GM19397 (cell line): ENCODE results near the gene CCNK.

Experiments
- ATAC-seq: cut with Tn5 transposase; IDR thresholded peaks from one replicate; pipeline ENCODE4 v1.9.1; 2021; ENCODE audit warnings: mild to moderate bottlenecking, moderate library complexity; ENCODE audit not compliant: unreplicated experiment

Gene CCNK

GRCh38 chr14:99532310-99532709 lies 51.1 kb downstream of the CCNK start:
- ATAC-seq, result no peak

DNA sequence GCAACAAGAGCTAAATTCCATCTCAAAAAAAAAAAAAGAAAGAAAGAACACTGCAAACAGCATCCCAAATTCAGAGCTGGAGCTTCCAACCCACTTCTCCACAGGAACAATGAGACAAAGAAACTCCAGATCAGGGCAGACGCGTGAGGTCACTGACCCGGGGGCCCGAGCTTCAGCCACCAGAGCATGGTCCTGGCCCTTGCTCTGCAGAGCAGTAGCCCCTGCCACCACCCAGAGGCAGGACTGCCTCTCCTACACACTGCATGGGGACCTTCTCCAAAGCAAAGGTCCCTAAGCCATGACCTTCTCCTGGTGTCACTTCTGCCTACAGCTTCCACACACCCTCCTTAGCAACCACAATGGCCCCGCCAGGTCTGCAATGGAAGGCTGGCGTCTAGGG lies 53.1 kb downstream of the CCNK start:
- ATAC-seq, result no peak

DNA sequence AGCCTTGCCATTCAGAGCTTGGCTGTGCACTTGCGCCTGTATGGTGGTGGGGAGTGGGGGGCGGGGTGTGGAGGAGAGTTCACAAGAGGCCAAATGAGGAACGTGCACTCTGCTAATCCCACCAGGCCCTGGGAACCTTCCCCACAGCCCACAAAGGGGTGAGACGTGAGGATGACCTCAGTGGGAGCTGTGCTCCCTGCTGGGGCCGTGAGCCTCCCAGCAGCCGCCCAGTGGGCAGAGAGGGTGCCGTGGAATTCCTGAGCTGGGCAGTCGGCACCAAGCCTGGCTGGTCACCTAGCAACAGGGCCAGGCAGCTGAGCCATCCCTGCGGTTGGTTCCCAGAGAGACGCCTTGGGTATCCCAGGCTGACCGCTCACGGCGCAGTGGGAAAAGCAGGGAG lies 53.7 kb downstream of the CCNK start:
- ATAC-seq, result no peak

GRCh38 chr14:99535448-99535847 lies 54.2 kb downstream of the CCNK start:
- no peak for ATAC-seq

GRCh38 chr14:99535908-99536778 lies 54.9 kb downstream of the CCNK start:
- no peak for ATAC-seq

DNA sequence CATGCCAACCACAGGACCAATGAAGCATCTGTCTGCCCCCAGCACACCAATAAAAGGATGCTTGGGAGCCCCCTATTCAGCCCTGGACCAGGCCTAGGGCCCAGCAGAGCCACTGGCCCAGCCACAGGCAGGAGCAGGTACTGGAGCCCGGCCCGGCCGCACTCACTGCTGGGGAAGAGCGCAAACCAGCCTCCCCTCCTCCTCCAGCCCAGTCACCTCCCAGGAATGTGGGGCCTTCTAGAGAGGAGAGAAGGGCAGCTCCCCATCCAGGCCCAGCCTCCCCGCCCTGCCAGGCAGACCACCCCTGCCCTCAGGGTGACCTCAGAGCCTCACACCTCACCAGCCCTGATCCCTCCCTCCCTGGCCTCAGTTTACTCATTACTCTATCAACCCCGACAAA lies 56.2 kb downstream of the CCNK start:
- no peak for ATAC-seq

GRCh38 chr14:99538275-99538674 lies 57.1 kb downstream of the CCNK start:
- no peak for ATAC-seq

- ATAC-seq, result no peak
These were observed 57.5 kb downstream of the CCNK start for GRCh38 chr14:99538733-99539132.

GRCh38 chr14:99539491-99539890 lies 58.3 kb downstream of the CCNK start:
- no peak for ATAC-seq

GRCh38 chr14:99540196-99541032 lies 59.2 kb downstream of the CCNK start:
- no peak for ATAC-seq

- no peak for ATAC-seq
These were observed 60.0 kb downstream of the CCNK start for GRCh38 chr14:99541211-99541610.

DNA sequence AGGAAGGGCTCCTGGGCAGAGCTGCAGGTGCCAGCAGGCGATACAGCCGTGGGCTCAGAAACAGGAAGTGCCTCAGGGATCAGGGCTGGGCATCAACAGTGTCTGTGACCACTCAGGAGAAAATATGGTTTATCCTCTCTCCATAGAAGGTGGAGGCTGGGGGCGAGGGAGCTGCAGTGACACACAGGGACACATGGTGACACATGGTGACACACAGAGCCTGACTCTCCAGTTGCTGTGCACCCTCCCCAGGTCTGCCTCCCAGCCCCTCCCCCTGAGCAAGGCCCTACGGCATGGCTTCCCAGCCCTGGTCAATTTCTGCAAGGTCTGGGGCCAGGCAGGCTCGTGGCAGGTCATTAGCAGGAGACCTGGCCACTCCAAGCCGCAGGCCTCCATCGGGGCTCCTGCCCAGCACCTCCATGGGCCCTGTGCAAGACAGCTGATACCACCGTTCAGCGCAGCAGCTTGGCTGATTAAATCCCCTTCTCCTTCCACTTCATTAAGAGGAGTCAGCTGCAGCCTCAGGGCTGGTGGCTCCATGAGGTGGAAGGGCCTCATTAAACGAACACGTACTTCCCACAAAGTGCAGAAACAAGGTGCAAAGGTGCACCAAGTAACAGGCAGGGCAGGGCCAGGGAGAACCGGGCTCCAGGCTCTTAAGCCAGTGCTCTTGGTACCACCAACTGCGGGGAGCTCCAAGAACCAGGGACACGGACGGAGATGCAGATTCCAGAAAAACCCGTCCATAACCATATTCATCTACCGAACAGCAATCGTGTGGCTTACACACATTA lies 60.7 kb downstream of the CCNK start:
- ATAC-seq, result no peak

DNA sequence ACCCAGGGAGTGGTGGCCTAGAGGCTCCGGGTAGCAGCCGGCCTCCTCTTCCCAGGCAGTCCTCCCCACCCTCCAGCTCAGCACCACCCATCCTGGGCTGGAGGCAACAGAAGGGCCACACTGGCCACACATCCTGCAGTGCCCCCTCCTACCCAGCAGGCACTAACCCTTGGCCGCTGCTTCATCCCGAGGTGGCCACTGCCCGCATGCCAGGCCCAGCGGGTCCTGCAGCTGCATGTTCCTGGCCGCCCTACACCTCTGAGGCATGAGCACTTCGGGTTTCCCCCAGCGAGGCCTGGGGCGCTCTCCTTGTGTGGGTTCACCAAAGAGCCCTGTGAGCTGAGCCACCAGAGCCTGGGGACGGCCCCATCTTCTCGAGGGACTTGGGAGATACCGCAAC lies 61.4 kb downstream of the CCNK start:
- no peak for ATAC-seq

- ATAC-seq, result no peak
These were observed 62.2 kb downstream of the CCNK start for GRCh38 chr14:99543370-99543769.

DNA sequence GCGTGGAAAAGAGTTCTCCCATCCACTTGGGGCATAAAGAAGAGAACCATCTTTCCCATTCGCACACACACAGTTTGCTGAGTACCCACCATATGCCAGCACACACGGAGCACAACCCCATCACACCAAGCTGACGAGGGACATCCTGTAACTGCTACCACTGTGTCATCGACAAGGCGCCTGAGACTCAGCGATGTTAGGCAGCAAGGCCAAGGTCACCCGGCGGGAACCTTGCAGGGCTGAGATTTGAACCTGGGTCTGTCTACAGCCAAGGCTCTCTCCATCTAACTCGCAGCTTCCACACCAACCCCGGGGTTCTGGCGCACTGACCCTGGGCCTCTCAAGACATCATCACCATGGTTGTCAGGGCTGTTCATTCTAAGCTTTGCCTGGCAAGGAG lies 62.8 kb downstream of the CCNK start:
- ATAC-seq, result no peak

- no peak for ATAC-seq
These were observed 63.8 kb downstream of the CCNK start for GRCh38 chr14:99544991-99545390.

DNA sequence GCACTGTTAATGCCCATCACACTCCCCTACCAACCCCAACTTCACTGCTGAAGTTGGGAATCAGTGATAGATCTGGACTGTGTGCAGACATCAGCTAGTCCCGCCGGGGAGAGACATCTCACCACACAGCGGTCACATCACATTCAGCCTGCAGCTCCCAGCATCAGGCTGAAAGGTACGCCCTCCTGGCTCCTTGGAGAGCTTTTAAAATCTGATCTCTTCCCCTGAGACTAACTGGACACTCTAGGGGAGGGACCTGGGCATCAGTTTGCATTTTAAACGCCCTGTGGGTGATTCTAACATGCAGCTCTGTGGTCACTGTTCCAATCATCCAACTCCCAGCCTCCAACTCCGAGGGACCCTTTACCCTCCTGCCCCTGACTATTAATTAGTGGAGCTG lies 64.4 kb downstream of the CCNK start:
- ATAC-seq, result no peak

- ATAC-seq, result no peak
These were observed 65.1 kb downstream of the CCNK start for GRCh38 chr14:99546234-99546879.

DNA sequence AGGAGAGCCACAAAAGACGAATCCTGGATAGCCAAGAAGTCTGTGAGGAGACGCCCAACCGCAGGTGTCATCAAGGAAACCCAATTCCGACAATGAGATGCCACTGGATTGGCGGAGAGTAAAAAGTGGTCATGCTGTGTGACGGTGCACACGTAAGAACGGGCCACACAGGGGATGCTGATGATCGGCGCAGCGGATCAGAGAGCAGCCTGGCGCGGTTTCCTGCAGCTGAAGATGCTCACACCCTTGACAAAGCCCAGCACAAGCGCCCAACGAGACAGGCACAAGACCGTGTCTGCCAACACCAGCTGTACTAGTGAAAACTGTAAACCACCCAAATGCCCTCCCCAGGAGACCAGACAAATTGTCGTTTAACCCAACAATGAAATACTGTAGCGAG lies 67.0 kb downstream of the CCNK start:
- ATAC-seq, result no peak

GRCh38 chr14:99548871-99549515 lies 67.8 kb downstream of the CCNK start:
- no peak for ATAC-seq
